Tibial artery (tissue), 4 donors: Measurements from ENCODE around the gene EME1.

Source experiments
- DNase-seq, 2 donors: peaks; one replicate each; pipeline ENCODE4 v3.0.0-alpha.2; 2019
- H3K27ac ChIP-seq, 2 donors: fragments of 200-600 bp; sonication (generic) in 1 of 2; 1 replicate in 1 of 2; 2 replicates in 1 of 2; pipeline ENCODE4 v1.5.1; 2018 to 2019; ENCODE audit warnings: mild to moderate bottlenecking in 1 of 2
- H3K27me3 ChIP-seq, 2 donors: fragments of 200-600 bp; sonication (generic) in 1 of 2; one replicate each; pipeline versions ENCODE4 v1.5.1 to v1.6.0; 2016 to 2019
- H3K36me3 ChIP-seq, 3 donors: fragments of 200-600 bp; sonication (generic) in 2 of 3; one replicate each; pipeline ENCODE4 v1.5.1; 2016 to 2019; ENCODE audit warnings: mild to moderate bottlenecking in 2 of 3
- H3K4me1 ChIP-seq, 4 donors: fragments of 200-600 bp; sonication (generic) in 2 of 4; 1 replicate in 3 of 4; 2 replicates in 1 of 4; pipeline ENCODE4 v1.5.1; 2016 to 2019
- H3K4me3 ChIP-seq, 2 donors: fragments of 200-600 bp; sonication (generic) in 1 of 2; 1 replicate in 1 of 2; 2 replicates in 1 of 2; pipeline ENCODE4 v1.5.1; 2018 to 2019; ENCODE audit warnings: mild to moderate bottlenecking in 2 of 2
- H3K9me3 ChIP-seq, 3 donors: fragments of 200-600 bp; sonication (generic) in 1 of 3; one replicate each; pipeline ENCODE4 v1.5.1; 2016 to 2019
- CTCF ChIP-seq, 2 experiments: fragments of 200-600 bp in 1 of 2; fragments of 450-650 bp in 1 of 2; IDR thresholded peaks; one replicate each; pipeline ENCODE4 v1.5.1; 2017 to 2019; ENCODE audit warnings: antibody characterized with exemption in 2 of 2, mild to moderate bottlenecking in 1 of 2, moderate library complexity in 1 of 2
- intact Hi-C: fragments of 100-400 bp; cut with DNase I; formaldehyde crosslinking; loops from one replicate; pipeline ENCODE4 v1.15.0; 2023; ENCODE audit warnings: low total_unique reads

EME1 gene

DNA sequence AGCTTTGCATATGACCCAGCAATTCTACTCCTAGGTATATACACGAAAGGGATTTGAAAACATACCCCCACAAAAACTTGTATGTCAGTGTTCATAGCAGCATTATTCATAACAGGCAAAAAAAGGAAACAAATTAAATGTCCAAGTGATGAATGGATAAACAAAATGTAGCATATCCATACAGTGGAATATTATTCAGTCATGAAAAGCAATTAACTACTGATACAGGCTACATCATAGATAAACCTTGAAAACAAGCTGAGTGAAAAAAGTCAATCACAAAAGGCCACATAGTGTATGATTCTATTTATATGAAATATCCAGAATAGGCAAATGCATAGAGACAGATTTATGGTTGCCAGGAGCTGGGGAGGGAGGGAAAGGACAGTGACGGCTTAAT, 676 bp downstream of the EME1 start:
- TF ChIP-seq CTCF (IDR thresholded peaks at IDR 0.05) = no peak
- no peaks in the 10 kb centered on the region for H3K9me3 ChIP-seq
- peak overlapping the region in 1 of 2 donors; percentile 64 for H3K4me3 ChIP-seq
- no peak overlapping the region for H3K27ac ChIP-seq
- intact Hi-C loops = no loop called here
- no peak for DNase-seq
- peaks cover 16 to 22% (median 17%) of the 10 kb centered on the region in 3 donors for H3K36me3 ChIP-seq
- H3K27me3 ChIP-seq = no peaks in the 10 kb centered on the region
- peaks cover 0 to 24% (median 17%) of the 10 kb centered on the region in 4 donors for H3K4me1 ChIP-seq

DNA sequence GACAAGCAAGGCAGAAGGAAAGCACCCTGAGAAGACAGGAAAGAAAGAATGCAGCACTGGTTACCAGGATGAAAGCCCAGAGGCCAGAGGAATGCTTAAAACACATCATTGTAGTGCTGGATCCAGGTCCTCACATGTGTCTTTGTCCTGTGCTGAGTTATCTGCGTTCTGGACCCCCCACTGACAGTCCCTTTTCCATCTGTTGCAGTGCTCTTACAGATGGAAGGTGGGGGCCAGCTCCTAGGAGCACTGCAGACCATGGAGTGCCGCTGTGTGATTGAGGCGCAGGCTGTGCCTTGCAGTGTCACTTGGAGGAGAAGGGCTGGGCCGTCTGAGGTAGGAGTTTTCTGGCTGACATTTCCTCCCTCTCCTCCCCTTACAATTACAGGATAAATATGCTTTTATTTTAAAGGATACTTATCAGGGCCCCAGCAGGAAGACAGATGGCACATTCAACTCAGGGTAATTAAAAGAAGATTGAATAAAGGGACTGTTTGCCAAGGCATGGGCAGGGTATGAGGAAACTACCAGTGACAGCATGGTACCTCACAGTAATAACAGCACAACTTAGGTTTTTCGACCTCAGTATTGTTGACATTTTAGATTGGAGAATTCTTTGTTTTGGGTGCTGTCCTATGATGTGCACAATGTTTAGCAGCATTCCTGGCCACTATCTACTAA, 3.0 kb downstream of the EME1 start:
- H3K4me3 ChIP-seq = no peak overlapping the region
- H3K27ac ChIP-seq = no peak overlapping the region
- H3K36me3 ChIP-seq = peaks cover 0 to 10% (median 1%) of the 10 kb centered on the region in 3 donors
- intact Hi-C loops = no loop called here
- DNase-seq = no peak
- no peak for TF ChIP-seq CTCF (IDR thresholded peaks at IDR 0.05)
- peaks cover 0 to 20% (median 16%) of the 10 kb centered on the region in 4 donors for H3K4me1 ChIP-seq
- no peaks in the 10 kb centered on the region for H3K27me3 ChIP-seq
- no peaks in the 10 kb centered on the region for H3K9me3 ChIP-seq

- Histone ChIP-seq H3K9me3 (no peaks in the 10 kb centered on the region), H3K27ac (no peak overlapping the region), H3K27me3 (no peaks in the 10 kb centered on the region), H3K4me3 (no peak overlapping the region), H3K36me3 (peaks cover 22 to 45% (median 37%) of the 10 kb centered on the region in 3 donors), H3K4me1 (no peaks in the 10 kb centered on the region)
- no peak for DNase-seq
- TF ChIP-seq CTCF (IDR thresholded peaks at IDR 0.05) = no peak
- intact Hi-C loops = no loop called here
These were observed 6.5 kb downstream of the EME1 start for GRCh38 chr17:50379351-50380132.

DNA sequence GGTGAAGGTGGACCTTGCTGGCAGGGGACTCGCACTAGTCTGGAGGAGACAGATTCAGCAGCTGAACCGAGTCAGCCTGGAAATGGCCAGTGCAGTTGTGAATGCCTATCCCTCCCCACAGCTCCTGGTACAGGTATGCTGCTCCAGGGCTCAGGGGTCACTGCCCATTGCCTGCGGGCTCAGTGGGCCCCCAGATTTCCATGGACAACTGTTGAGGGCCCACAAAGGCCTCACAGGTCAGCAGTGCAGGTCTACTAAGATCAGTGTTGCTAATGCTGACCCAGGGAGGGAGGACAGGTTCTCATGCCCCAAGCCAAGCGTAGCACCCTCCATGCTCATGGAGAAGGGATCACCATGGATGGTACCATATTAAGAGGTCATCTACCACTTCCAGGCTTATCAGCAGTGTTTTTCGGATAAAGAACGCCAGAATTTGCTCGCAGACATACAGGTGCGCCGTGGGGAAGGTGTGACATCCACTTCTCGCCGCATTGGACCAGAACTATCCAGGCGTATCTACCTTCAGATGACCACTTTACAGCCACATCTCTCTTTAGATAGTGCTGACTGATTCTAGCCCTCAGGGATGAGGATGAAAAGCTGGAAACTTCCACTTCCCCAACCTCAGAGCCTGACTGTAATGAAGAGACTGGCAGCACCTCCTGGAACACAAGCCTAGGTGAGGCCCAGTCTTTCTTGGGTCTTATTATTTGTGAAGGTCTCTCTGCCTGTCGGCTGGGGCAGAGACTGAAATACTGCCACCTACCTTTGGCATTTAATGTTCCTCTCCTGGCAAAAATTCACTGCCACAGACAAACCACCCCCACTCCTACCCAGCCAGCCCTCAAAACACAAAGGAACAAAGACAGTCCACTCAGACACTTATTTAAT, 7.6 kb downstream of the EME1 start:
- Histone ChIP-seq H3K27ac (no peak overlapping the region), H3K4me3 (no peak overlapping the region), H3K4me1 (no peaks in the 10 kb centered on the region), H3K36me3 (peaks cover 32 to 56% (median 48%) of the 10 kb centered on the region in 3 donors), H3K27me3 (no peaks in the 10 kb centered on the region), H3K9me3 (no peaks in the 10 kb centered on the region)
- no peak for TF ChIP-seq CTCF (IDR thresholded peaks at IDR 0.05)
- no peak for DNase-seq
- intact Hi-C loops = no loop called here

DNA sequence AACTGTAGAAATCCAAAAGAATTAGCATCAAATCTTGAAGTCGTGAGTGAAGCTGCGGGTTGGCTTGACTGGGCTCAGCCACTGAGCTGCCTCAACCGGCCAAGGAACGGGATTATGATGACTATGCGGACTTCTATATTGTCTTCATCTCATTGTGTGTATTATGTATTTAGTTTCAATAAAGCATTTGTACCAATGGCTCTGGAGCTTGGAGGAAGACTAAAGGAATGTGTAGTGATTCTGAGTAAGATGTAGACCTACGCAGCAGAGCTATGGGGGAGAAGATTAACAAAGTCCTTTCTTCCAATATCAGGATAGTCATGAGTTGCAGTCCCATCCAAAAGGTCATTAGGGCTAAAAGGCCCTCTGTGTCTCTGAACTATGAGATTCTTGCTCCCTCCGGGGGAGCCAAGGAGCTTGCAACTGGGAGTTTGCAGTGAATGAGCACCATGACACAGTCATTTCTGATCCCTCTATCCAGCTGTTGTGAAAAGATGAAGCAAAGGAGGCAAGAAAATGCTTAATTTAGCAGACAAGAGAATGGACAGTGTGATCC, 8.3 kb downstream of the EME1 start:
- DNase-seq = no peak
- intact Hi-C loops = no loop called here
- no peak for TF ChIP-seq CTCF (IDR thresholded peaks at IDR 0.05)
- H3K27ac ChIP-seq = no peak overlapping the region
- H3K9me3 ChIP-seq = no peaks in the 10 kb centered on the region
- no peaks in the 10 kb centered on the region for H3K4me1 ChIP-seq
- peaks cover 39 to 63% (median 55%) of the 10 kb centered on the region in 3 donors for H3K36me3 ChIP-seq
- H3K27me3 ChIP-seq = no peaks in the 10 kb centered on the region
- no peak overlapping the region for H3K4me3 ChIP-seq
